Prostate gland (tissue), 2 donors: ENCODE results near the gene RBM11. TPM values are rescaled to one million over a fixed set of nuclear protein-coding genes. Genes with fewer than 3 reads are reported as not detected.

ENCODE experiments used
- DNase-seq: peaks from one replicate; pipeline ENCODE4 v3.0.0-alpha.2; 2019; ENCODE audit warnings: low spot score
- H3K27ac ChIP-seq, 2 donors: fragments of 200-600 bp; sonication (generic); 2 replicates each; pipeline ENCODE4 v1.5.1; 2017 to 2019
- H3K27me3 ChIP-seq: fragments of 200-600 bp; sonication (generic); replicated peaks from 2 replicates; pipeline ENCODE4 v1.5.1; 2019; ENCODE audit not compliant: insufficient read depth
- H3K36me3 ChIP-seq, 2 donors: fragments of 200-600 bp; sonication (generic); 1 replicate in 1 of 2; 2 replicates in 1 of 2; pipeline versions ENCODE4 v1.5.1 to v1.8.1; 2017 to 2019
- H3K4me1 ChIP-seq: fragments of 200-600 bp; sonication (generic); replicated peaks from 2 replicates; pipeline ENCODE4 v1.5.1; 2019
- H3K4me3 ChIP-seq, 2 donors: fragments of 200-600 bp; sonication (generic); 2 replicates each; pipeline ENCODE4 v1.5.1; 2017 to 2019
- H3K9me3 ChIP-seq: fragments of 200-600 bp; sonication (generic); 2 replicates; pipeline ENCODE4 v1.5.1; 2017
- CTCF ChIP-seq, 4 experiments: fragments of 200-600 bp in 2 of 4; fragments of 450-650 bp in 2 of 4; sonication (generic) in 2 of 4; IDR thresholded peaks; 1 replicate in 3 of 4; 2 replicates in 1 of 4; pipeline ENCODE4 v1.5.1; 2016 to 2019; ENCODE audit warnings: antibody characterized with exemption in 4 of 4, mild to moderate bottlenecking in 2 of 4, moderate library complexity in 2 of 4
- POLR2A ChIP-seq: fragments of 450-650 bp; IDR thresholded peaks from one replicate; pipeline ENCODE4 v1.6.1; 2016; ENCODE audit warnings: antibody characterized with exemption, mild to moderate bottlenecking
- POLR2AphosphoS5 ChIP-seq: sonication (generic); formaldehyde crosslinking; IDR thresholded peaks from one replicate; pipeline ENCODE4 v1.6.1; 2017; ENCODE audit warnings: antibody characterized with exemption
- WGBS: methylation state at CpG from one replicate; pipeline ENCODE4 v1.1.5; 2018; 5-methylcytosine and 5-hydroxymethylcytosine counted together
- intact Hi-C: fragments of 100-400 bp; cut with DNase I; formaldehyde crosslinking; loops from one replicate; pipeline ENCODE4 v1.14.2; 2022
- total RNA-seq, 2 donors: library from RNA; depleted of rRNA; stranded (reverse); fragments of >200 nt; gene quantifications; one replicate each; pipeline ENCODE4 v1.1.0, GENCODE V29; 2016

The RBM11 gene
- total RNA-seq, 2 donors from 2014 or later, result 4.1 to 5.7 TPM

- 84% methylated on average over 2 of the region's 2 CpGs for WGBS
- no peaks in the 10 kb centered on the region for H3K4me1 ChIP-seq
- H3K4me3 ChIP-seq, result no peak overlapping the region
Observed at GRCh38 chr21:14265023-14265422, 49.1 kb downstream of the RBM11 start.

GRCh38 chr21:14267076-14267475, 51.1 kb downstream of the RBM11 start:
- Histone ChIP-seq H3K36me3 (no peaks in the 10 kb centered on the region), H3K9me3 (no peaks in the 10 kb centered on the region), H3K27me3 (no peaks in the 10 kb centered on the region), H3K4me3 (no peak overlapping the region), H3K4me1 (no peaks in the 10 kb centered on the region), H3K27ac (no peak overlapping the region)
- DNase-seq, result no peak
- intact Hi-C loops, result no loop called here
- no peak for TF ChIP-seq CTCF (IDR thresholded peaks at IDR 0.05)
- TF ChIP-seq POLR2AphosphoS5, result no peak
- no peak for TF ChIP-seq POLR2A

More at GRCh38 chr21:14265023-14265422, 49.1 kb downstream of the RBM11 start:
- Histone ChIP-seq H3K9me3 (no peaks in the 10 kb centered on the region), H3K27ac (no peak overlapping the region), H3K36me3 (no peaks in the 10 kb centered on the region), H3K27me3 (no peaks in the 10 kb centered on the region)
- intact Hi-C loops, result no loop called here
- no peak for DNase-seq
- TF ChIP-seq POLR2A (no peak), CTCF (IDR thresholded peaks at IDR 0.05) (no peak), POLR2AphosphoS5 (no peak)

GRCh38 chr21:14270631-14271030, 54.7 kb downstream of the RBM11 start:
- Histone ChIP-seq H3K4me3 (no peak overlapping the region), H3K27me3 (no peaks in the 10 kb centered on the region), H3K27ac (no peak overlapping the region), H3K4me1 (no peaks in the 10 kb centered on the region), H3K9me3 (no peaks in the 10 kb centered on the region), H3K36me3 (no peaks in the 10 kb centered on the region)
- TF ChIP-seq POLR2A (no peak), CTCF (IDR thresholded peaks at IDR 0.05) (no peak), POLR2AphosphoS5 (no peak)
- intact Hi-C loops, result no loop called here
- no peak for DNase-seq
- 59% methylated on average over 2 of the region's 2 CpGs for whole genome bisulfite sequencing

GRCh38 chr21:14271053-14271452, 55.1 kb downstream of the RBM11 start:
- 81% methylated on average over 3 of the region's 3 CpGs for WGBS
- no peak overlapping the region for H3K27ac ChIP-seq
- no peaks in the 10 kb centered on the region for H3K36me3 ChIP-seq
- DNase-seq, result no peak
- H3K4me3 ChIP-seq, result no peak overlapping the region
- no peaks in the 10 kb centered on the region for H3K9me3 ChIP-seq
- TF ChIP-seq POLR2AphosphoS5, result no peak
- no peak for TF ChIP-seq CTCF (IDR thresholded peaks at IDR 0.05)
- no peak for TF ChIP-seq POLR2A
- H3K27me3 ChIP-seq, result no peaks in the 10 kb centered on the region
- H3K4me1 ChIP-seq, result no peaks in the 10 kb centered on the region
- intact Hi-C loops, result no loop called here

GRCh38 chr21:14271641-14272040, 55.7 kb downstream of the RBM11 start:
- Histone ChIP-seq H3K4me3 (no peak overlapping the region), H3K4me1 (no peaks in the 10 kb centered on the region), H3K27ac (no peak overlapping the region), H3K9me3 (no peaks in the 10 kb centered on the region), H3K27me3 (no peaks in the 10 kb centered on the region), H3K36me3 (no peaks in the 10 kb centered on the region)
- WGBS, result 68% methylated on average over 6 of the region's 6 CpGs
- TF ChIP-seq POLR2A (no peak), CTCF (IDR thresholded peaks at IDR 0.05) (no peak), POLR2AphosphoS5 (no peak)
- no peak for DNase-seq
- intact Hi-C loops, result no loop called here
